H1 (cell line): ENCODE results near the gene SKA3. TPM values are rescaled to one million over a fixed set of nuclear protein-coding genes. Genes with fewer than 3 reads are reported as not detected.

Experiments
- CTCF ChIA-PET: fragments of 300-600 bp; sonication (Branson Sonifier 250); formaldehyde crosslinking; loops from one replicate; lab custom pipeline; 2021; ENCODE audit not compliant: partially characterized antibody; lab: Charles Lee
- POLR2A ChIA-PET: fragments of 300-600 bp; sonication (Branson Sonifier 250); formaldehyde crosslinking; loops from one replicate; lab custom pipeline; 2021; ENCODE audit warnings: inconsistent platforms; ENCODE audit not compliant: partially characterized antibody; lab: Charles Lee
- DNase-seq, 2 experiments: peaks; one replicate each; pipeline versions ENCODE4 v3.0.0 to v3.0.0-alpha.2; 2010 to 2022; ENCODE audit warnings: low spot score in 2 of 2, low read depth in 1 of 2, mixed read lengths in 1 of 2
- FAIRE-seq: peaks from 2 replicates; lab custom pipeline; 2011; peaks lifted over from hg19 to GRCh38; lab: Jason Lieb, UNC
- H2AFZ ChIP-seq: 2 replicates; pipeline ENCODE4 v1.8.1; 2012; ENCODE audit warnings: low read length, inconsistent platforms
- H2AK5ac ChIP-seq: 2 replicates; pipeline ENCODE4 v1.6.1; 2013; ENCODE audit warnings: low read depth, low read length
- H2BK120ac ChIP-seq: replicated peaks from 2 replicates; pipeline ENCODE3; 2013; ENCODE audit warnings: low read depth, low read length, inconsistent platforms
- H2BK12ac ChIP-seq: 2 replicates; pipeline ENCODE4 v1.6.1; 2013; ENCODE audit warnings: low read depth, low read length
- H2BK15ac ChIP-seq: 2 replicates; pipeline ENCODE4 v1.6.1; 2013; ENCODE audit warnings: low read length
- H2BK20ac ChIP-seq: 2 replicates; pipeline ENCODE4 v1.6.1; 2013; ENCODE audit warnings: low read length
- H2BK5ac ChIP-seq: 2 replicates; pipeline ENCODE4 v1.6.1; 2013; ENCODE audit warnings: low read depth, low read length
- H3K14ac ChIP-seq: 2 replicates; pipeline ENCODE4 v1.6.1; 2013; ENCODE audit warnings: inconsistent platforms; ENCODE audit not compliant: insufficient read length
- H3K18ac ChIP-seq: 2 replicates; pipeline ENCODE4 v1.6.1; 2013; ENCODE audit warnings: low read length; ENCODE audit errors: extremely low read depth
- H3K23ac ChIP-seq: 2 replicates; pipeline ENCODE4 v1.6.1; 2013; ENCODE audit warnings: inconsistent platforms; ENCODE audit not compliant: insufficient read length
- H3K23me2 ChIP-seq: 2 replicates; pipeline ENCODE4 v1.6.1; 2013; ENCODE audit warnings: low read depth, low read length
- H3K27ac ChIP-seq: 2 replicates; pipeline ENCODE4 v1.6.1; 2011; ENCODE audit warnings: low read depth, low read length, inconsistent platforms
- H3K27me3 ChIP-seq, 4 experiments: replicated peaks in 1 of 4; 1 replicate in 1 of 4; 2 replicates in 3 of 4; pipeline versions ENCODE4 v1.6.1 to v1.8.1; 2011 to 2013; ENCODE audit warnings: low read length in 3 of 4, mild to moderate bottlenecking in 3 of 4, inconsistent platforms in 2 of 4, mixed read lengths in 2 of 4, moderate library complexity in 1 of 4; ENCODE audit not compliant: control insufficient read depth in 3 of 4, insufficient read depth in 3 of 4; ENCODE audit errors: extremely low read depth in 1 of 4
- H3K36me3 ChIP-seq, 4 experiments: 2 replicates each; pipeline versions ENCODE4 v1.6.1 to v1.8.1; 2011 to 2013; ENCODE audit warnings: mild to moderate bottlenecking in 4 of 4, low read length in 3 of 4, moderate library complexity in 2 of 4, control low read depth in 1 of 4, inconsistent platforms in 1 of 4; ENCODE audit not compliant: insufficient read depth in 4 of 4, control insufficient read depth in 2 of 4
- H3K4ac ChIP-seq: replicated peaks from 2 replicates; pipeline ENCODE3; 2013; ENCODE audit warnings: low read length, low read depth, mixed read lengths, inconsistent platforms; ENCODE audit not compliant: insufficient read length
- H3K4me1 ChIP-seq, 4 experiments: replicated peaks in 1 of 4; 1 replicate in 1 of 4; 2 replicates in 3 of 4; pipeline versions ENCODE4 v1.6.1 to v1.8.1; 2011 to 2013; ENCODE audit warnings: low read length in 3 of 4, inconsistent platforms in 2 of 4, mixed read lengths in 1 of 4; ENCODE audit not compliant: insufficient read depth in 4 of 4, control insufficient read depth in 3 of 4
- H3K4me2 ChIP-seq, 2 experiments: 2 replicates each; pipeline versions ENCODE4 v1.6.1 to v1.8.1; 2011 to 2013; ENCODE audit warnings: low read depth in 2 of 2, low read length in 2 of 2, control low read depth in 1 of 2, inconsistent platforms in 1 of 2, mild to moderate bottlenecking in 1 of 2; ENCODE audit not compliant: insufficient read depth in 1 of 2
- H3K4me3 ChIP-seq, 4 experiments: fragments of 200-600, 300-600 bp in 1 of 4; sonication (generic), shearing (Covaris generic), sonication (Bioruptor Twin) in 1 of 4; 2 replicates each; pipeline versions ENCODE4 v1.5.1 to v1.8.1; 2011 to 2016; ENCODE audit warnings: low read length in 4 of 4, low read depth in 3 of 4, control low read depth in 2 of 4, inconsistent platforms in 2 of 4, mild to moderate bottlenecking in 2 of 4, mixed read lengths in 1 of 4, moderate library complexity in 1 of 4; ENCODE audit not compliant: insufficient read depth in 2 of 4; ENCODE audit errors: extremely low read depth in 1 of 4
- H3K56ac ChIP-seq: replicated peaks from 2 replicates; pipeline ENCODE3; 2013; ENCODE audit warnings: low read depth, mild to moderate bottlenecking, mixed read lengths, low read length, inconsistent platforms; ENCODE audit not compliant: insufficient read length
- H3K79me1 ChIP-seq: 2 replicates; pipeline ENCODE4 v1.6.1; 2013; ENCODE audit warnings: low read depth, low read length, control low read depth
- H3K79me2 ChIP-seq, 2 experiments: 2 replicates each; pipeline versions ENCODE4 v1.6.1 to v1.8.1; 2012 to 2013; ENCODE audit warnings: low read length in 2 of 2, mild to moderate bottlenecking in 2 of 2, inconsistent platforms in 1 of 2; ENCODE audit not compliant: insufficient read depth in 2 of 2, control insufficient read depth in 1 of 2
- H3K9ac ChIP-seq, 4 experiments: replicated peaks in 1 of 4; 1 replicate in 1 of 4; 2 replicates in 3 of 4; pipeline versions ENCODE4 v1.6.1 to v1.8.1; 2011 to 2013; ENCODE audit warnings: low read depth in 3 of 4, low read length in 3 of 4, control low read depth in 2 of 4, mild to moderate bottlenecking in 2 of 4, moderate library complexity in 2 of 4, inconsistent platforms in 1 of 4; ENCODE audit errors: extremely low read depth in 1 of 4
- H3K9me3 ChIP-seq, 2 experiments: 2 replicates each; pipeline versions ENCODE4 v1.6.1 to v1.8.1; 2012 to 2013; ENCODE audit warnings: mild to moderate bottlenecking in 2 of 2, moderate library complexity in 2 of 2, control low read depth in 1 of 2, inconsistent platforms in 1 of 2, low read depth in 1 of 2, low read length in 1 of 2, mixed read lengths in 1 of 2; ENCODE audit not compliant: insufficient read depth in 2 of 2
- H4K20me1 ChIP-seq, 2 experiments: replicated peaks in 1 of 2; 2 replicates each; pipeline versions ENCODE3 to v1.8.1; 2011 to 2013; ENCODE audit warnings: inconsistent platforms in 2 of 2, low read length in 2 of 2, mild to moderate bottlenecking in 1 of 2; ENCODE audit not compliant: insufficient read depth in 2 of 2, control insufficient read depth in 1 of 2
- H4K5ac ChIP-seq: 2 replicates; pipeline ENCODE4 v1.6.1; 2013; ENCODE audit warnings: low read length, low read depth, mixed read lengths, inconsistent platforms; ENCODE audit not compliant: insufficient read length
- H4K8ac ChIP-seq: 2 replicates; pipeline ENCODE4 v1.8.0; 2013; ENCODE audit warnings: mild to moderate bottlenecking, moderate library complexity, low read length, inconsistent platforms; ENCODE audit not compliant: insufficient read depth; ENCODE audit errors: extremely low read depth
- H4K91ac ChIP-seq: replicated peaks from 2 replicates; pipeline ENCODE3; 2013; ENCODE audit warnings: low read length, mixed read lengths, inconsistent platforms; ENCODE audit not compliant: insufficient read length
- BRCA1 ChIP-seq: IDR thresholded peaks from 2 replicates; pipeline ENCODE4 v1.6.1; 2012; ENCODE audit warnings: low read depth, low read length, improper control_type of control experiment
- EGR1 ChIP-seq: IDR thresholded peaks from 2 replicates; pipeline ENCODE4 v1.6.1; 2011; ENCODE audit warnings: low read depth, low read length, borderline replicate concordance
- RXRA ChIP-seq: IDR thresholded peaks from 2 replicates; pipeline ENCODE4 v1.6.1; 2011; ENCODE audit warnings: low read depth, mild to moderate bottlenecking, low read length, moderate library complexity; ENCODE audit not compliant: insufficient read depth
- WGBS, 2 experiments: shearing (Covaris generic) in 1 of 2; methylation state at CpG; one replicate each; pipeline versions ENCODE4 v1.1.6 to v1.1.7; 2013 to 2015; ENCODE audit warnings: low lambda C conversion rate in 2 of 2, mixed read lengths in 2 of 2, inconsistent platforms in 1 of 2, low coverage in 1 of 2, missing lambda C conversion rate in 1 of 2; ENCODE audit not compliant: insufficient replicate concordance in 2 of 2, insufficient coverage in 1 of 2, insufficient read length in 1 of 2; ENCODE audit errors: extremely low coverage in 1 of 2, missing lambda C conversion rate in 1 of 2; 5-methylcytosine and 5-hydroxymethylcytosine counted together
- polyA plus RNA-seq, 7 experiments: library from polyadenylated mRNA; depleted of rRNA in 3 of 7; stranded (reverse) in 5 of 7; unstranded in 2 of 7; fragments of >200 nt in 5 of 7; fragments of 200-250 nt in 2 of 7; gene quantifications; 1 replicate in 5 of 7; 2 replicates in 1 of 7; 4 replicates in 1 of 7; pipeline versions ENCODE4 v1.2.1 to v1.2.3, GENCODE V29; 2011 to 2013; ENCODE audit warnings: missing spikeins in 2 of 7, mixed read lengths in 2 of 7
- total RNA-seq: library from RNA; stranded (reverse); fragmentation: NEBNext Ultra II Directional; extraction: Animal tissue kit (Norgen Biotek cat#: 25700); gene quantifications from 2 replicates; pipeline ENCODE4 v1.2.1, GENCODE V29; 2021

Gene SKA3
- total and polyA plus RNA-seq, 2 of the 8 experiments (the other 6 are each of a cell fraction or from before 2014, with no cell fraction given): 32.3 to 63.7 TPM

GRCh38 chr13:21225082-21225481 is 48.7 kb upstream of the SKA3 start:
- no peaks in the 10 kb centered on the region for H3K79me1 ChIP-seq
- H3K9me3 ChIP-seq: peaks cover 7 to 13% of the 10 kb centered on the region in 2 experiments; a peak in 1 of 4 replicates
- peaks cover 0 to 2% of the 10 kb centered on the region in 2 experiments for H4K20me1 ChIP-seq
- H3K79me2 ChIP-seq: no peaks in the 10 kb centered on the region
- no peak overlapping the region for H2BK5ac ChIP-seq
- no peak overlapping the region for H2AFZ ChIP-seq
- no peak overlapping the region for H2AK5ac ChIP-seq
- H2BK20ac ChIP-seq: no peak overlapping the region
- no peak overlapping the region for H3K27ac ChIP-seq
- H3K4me1 ChIP-seq: no peaks in the 10 kb centered on the region
- no peak overlapping the region for H2BK15ac ChIP-seq
- no peak overlapping the region for H3K23ac ChIP-seq
- POLR2A ChIA-PET: no interaction called here
- H2BK12ac ChIP-seq: no peak overlapping the region
- H3K14ac ChIP-seq: no peak overlapping the region
- H3K4me3 ChIP-seq: no peak overlapping the region
- H2BK120ac ChIP-seq: no peak overlapping the region
- no peak overlapping the region for H4K8ac ChIP-seq
- no peaks in the 10 kb centered on the region for H3K36me3 ChIP-seq
- no peak overlapping the region for H3K4ac ChIP-seq
- CTCF ChIA-PET: interaction anchor here (1.5 kb wide), 1 partner anchor 19 kb away, joined by 3 read pairs; no protein-coding TSS in a partner anchor
- no peak overlapping the region for H3K4me2 ChIP-seq
- no peak overlapping the region for H4K91ac ChIP-seq
- H3K56ac ChIP-seq: no peak overlapping the region
- TF ChIP-seq RXRA: no peak
- TF ChIP-seq BRCA1: no peak
- TF ChIP-seq EGR1: no peak
- no peak overlapping the region for H3K18ac ChIP-seq
- FAIRE-seq (no peak), DNase-seq (no peak)
- peaks cover 3% of the 10 kb centered on the region; the same call in 1 of the 2 replicates for H3K23me2 ChIP-seq
- H3K9ac ChIP-seq: no peak overlapping the region
- 94% methylated on average over 6 of the region's 6 CpGs; no CpG with 5 or more reads in 1 of the 2 experiments for WGBS, 2 experiments
- H3K27me3 ChIP-seq: no peaks in the 10 kb centered on the region
- H4K5ac ChIP-seq: no peak overlapping the region
